Posterior vena cava (tissue), 2 donors: ENCODE data around the gene IKBKE. TPM values are rescaled to one million over a fixed set of nuclear protein-coding genes. Genes with fewer than 3 reads are reported as not detected.

Experiments used
- DNase-seq: peaks from one replicate; pipeline ENCODE4 v3.0.0-alpha.2; 2020; ENCODE audit warnings: low spot score
- intact Hi-C, 2 donors: fragments of 100-400 bp; cut with DNase I; formaldehyde crosslinking; loops; one replicate each; pipeline versions ENCODE4 v1.14.1 to v1.14.2; 2022 to 2023
- total RNA-seq, 2 donors: library from RNA; stranded (reverse); fragmentation: NEBNext Ultra II Directional; extraction: Animal tissue kit (Norgen Biotek cat#: 25700); gene quantifications; one replicate each; pipeline ENCODE4 v1.2.1, GENCODE V29; 2021
- donor health status: DM: yes; HTN: yes; CAD: no.
- donor health status: DM: yes; HTN: yes; CAD: no.

IKBKE gene
- total RNA-seq, 2 donors from 2014 or later, result 4.8 to 6.5 TPM

DNA sequence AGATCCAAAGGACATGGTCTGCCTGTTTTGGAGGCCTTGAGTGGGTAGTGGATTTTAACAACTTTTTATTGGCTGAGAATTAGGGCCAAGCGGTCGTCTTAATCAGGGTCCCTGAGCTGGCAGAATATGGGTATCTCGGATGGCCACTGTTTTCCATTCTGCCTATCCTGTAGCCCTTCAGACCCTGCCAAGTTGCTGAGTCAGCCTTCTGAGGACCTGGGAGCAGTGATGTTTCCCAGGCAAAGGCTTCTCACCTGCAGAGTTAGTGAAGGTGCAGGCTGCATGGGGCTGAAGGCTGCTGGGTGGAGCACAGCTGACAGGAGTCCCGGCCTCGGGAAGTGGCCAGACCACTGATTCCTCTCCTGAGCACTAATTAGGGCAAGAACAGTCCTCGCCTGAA, 48.5 kb downstream of the IKBKE start:
- DNase-seq, result peak; percentile 43
- intact Hi-C loops, result loop anchor here in 1 of 2 donors (5.0 kb wide), 1 partner anchor 1594 kb away; no protein-coding TSS in a partner anchor

GRCh38 chr1:206521127-206521526, 50.9 kb downstream of the IKBKE start:
- DNase-seq, result peak; percentile 34
- intact Hi-C loops, result no loop called here

DNA sequence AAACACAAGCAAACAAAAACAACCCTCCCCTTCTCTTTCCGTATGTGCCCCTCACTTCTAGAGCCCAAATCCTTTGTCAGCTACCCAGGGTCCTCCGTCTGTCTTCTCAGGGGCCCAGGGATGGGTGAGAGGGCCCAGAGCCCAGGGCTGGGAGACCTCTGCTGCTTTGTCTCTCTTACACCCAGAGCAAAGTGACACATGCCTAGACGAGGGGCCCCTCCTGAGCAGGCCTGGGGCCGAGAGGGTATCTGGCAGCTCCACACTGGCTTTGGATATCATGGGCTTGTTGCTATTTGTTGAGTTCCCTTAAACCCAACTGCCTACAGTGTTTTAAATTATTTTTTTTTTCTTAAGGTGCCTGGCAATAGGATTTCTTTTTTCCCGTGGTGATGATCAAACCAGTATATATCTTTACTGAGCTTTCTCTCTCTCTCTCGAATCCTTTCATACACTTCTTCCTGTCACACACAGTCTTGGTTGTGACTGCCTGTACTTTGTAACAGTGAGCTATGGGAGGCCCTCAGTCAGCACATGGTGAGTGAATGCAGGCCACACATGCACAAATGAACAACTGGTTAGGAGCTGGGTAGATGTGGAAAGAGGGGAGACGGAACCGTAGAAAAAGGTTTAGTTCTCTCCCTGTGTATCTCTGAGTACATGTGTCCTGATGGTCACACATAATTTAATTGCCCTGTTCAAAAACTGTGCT, 51.6 kb downstream of the IKBKE start:
- peak; percentile 45 for DNase-seq
- intact Hi-C loops, result no loop called here

GRCh38 chr1:206524739-206525364, 54.6 kb downstream of the IKBKE start:
- DNase-seq, result no peak
- intact Hi-C loops, result no loop called here

GRCh38 chr1:206526064-206526911, 56.0 kb downstream of the IKBKE start:
- no peak for DNase-seq
- intact Hi-C loops, result no loop called here

DNA sequence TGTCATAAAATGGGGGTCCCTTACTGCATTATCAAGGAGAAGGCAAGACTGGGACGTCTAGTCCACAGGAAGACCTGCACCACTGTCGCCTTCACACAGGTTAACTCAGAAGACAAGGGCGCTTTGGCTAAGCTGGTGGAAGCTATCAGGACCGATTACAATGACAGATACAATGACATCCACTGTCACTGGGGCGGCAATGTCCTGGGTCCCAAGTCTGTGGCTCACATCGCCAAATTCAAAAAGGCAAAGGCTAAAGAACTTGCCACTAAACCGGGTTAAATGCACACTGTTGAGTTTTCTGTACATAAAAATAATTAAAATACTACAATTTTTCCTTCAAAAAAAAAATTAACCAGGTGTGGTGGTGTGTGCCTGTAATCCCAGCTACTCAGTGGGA, 59.1 kb downstream of the IKBKE start:
- intact Hi-C loops, result no loop called here

GRCh38 chr1:206532368-206532767, 62.1 kb downstream of the IKBKE start:
- intact Hi-C loops, result no loop called here

More for the DNA sequence above, 59.1 kb downstream of the IKBKE start:
- no peak for DNase-seq

DNA sequence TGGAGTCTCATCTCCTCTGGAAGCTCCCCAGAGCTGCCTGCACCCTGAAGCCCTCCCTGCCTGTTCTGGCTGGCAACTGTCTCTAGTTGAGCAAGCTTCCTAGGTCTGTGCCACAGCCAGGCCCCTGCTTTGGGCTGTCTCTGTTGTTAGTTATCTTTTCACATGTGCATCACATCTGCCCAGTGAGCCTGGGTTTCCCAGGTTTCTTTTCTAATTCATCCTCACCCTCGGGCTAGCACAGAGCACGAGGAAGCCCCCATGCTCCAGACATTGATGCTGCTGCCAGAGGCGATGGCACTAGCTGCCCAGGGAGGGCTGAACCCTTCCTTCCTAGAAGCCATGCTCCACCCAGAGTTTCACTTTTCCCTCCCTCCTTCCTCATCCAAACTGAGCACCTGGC, 64.3 kb downstream of the IKBKE start:
- no peak for DNase-seq
- intact Hi-C loops, result no loop called here

More at GRCh38 chr1:206532368-206532767, 62.1 kb downstream of the IKBKE start:
- no peak for DNase-seq

DNA sequence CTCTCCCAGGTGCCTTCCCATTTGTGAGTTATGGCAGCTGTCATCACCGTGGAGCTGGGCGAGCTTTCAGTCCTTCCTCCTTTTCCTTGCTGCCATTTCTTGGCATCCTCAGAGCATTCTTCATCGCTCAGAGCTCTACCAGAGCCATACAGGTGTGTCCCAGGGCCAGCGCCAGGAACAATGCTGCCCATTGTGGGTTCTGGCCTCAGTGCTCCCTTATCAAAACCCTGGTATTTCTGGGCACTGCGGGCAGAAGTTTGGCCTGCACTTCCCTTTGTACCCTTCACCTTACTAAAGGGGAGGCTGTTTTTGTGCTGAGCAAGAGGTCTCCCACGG, 65.5 kb downstream of the IKBKE start:
- no peak for DNase-seq
- intact Hi-C loops, result no loop called here

- intact Hi-C loops, result no loop called here
- no peak for DNase-seq
Observed at GRCh38 chr1:206537141-206537540, 66.9 kb downstream of the IKBKE start.

GRCh38 chr1:206538086-206538770, 68.0 kb downstream of the IKBKE start:
- intact Hi-C loops, result no loop called here
- DNase-seq, result no peak

GRCh38 chr1:206538901-206539640, 68.8 kb downstream of the IKBKE start:
- intact Hi-C loops, result no loop called here
- no peak for DNase-seq

GRCh38 chr1:206540044-206540780, 69.9 kb downstream of the IKBKE start:
- no peak for DNase-seq
- intact Hi-C loops, result loop anchor here in 1 of 2 donors (10.0 kb wide), 1 partner anchor 45 kb away; no protein-coding TSS in a partner anchor

DNA sequence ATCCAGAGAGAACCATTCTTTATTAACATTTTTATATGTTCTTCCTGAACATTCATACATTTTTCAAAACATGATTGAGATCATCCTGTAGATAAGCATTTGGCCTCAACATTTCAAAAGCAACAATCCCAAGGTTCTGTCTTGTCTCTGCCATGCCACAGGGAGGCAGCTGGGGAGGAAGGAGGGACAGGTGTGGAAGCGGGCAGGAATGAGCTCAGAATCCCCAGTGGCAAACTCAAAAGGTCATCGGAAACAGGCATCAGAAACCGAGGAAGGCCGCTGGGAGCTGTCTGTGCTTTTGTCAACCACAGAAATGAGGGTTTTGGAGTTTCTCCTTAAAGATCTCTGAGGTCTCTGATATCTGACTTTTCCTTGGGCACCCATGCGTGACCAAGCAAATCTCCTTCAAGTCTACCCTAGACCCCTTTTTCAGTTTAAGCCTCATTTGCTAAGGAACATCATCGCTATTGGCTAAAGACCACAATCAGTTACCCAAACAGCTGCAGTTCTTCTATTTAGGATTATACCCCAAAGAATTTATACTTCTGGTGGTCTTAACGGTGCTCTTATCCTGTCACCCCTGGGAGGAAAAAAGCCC, 71.1 kb downstream of the IKBKE start:
- DNase-seq, result no peak
- intact Hi-C loops, result loop anchor here in 1 of 2 donors (10.0 kb wide), 1 partner anchor 47 kb away; no protein-coding TSS in a partner anchor

GRCh38 chr1:206544562-206545257, 74.4 kb downstream of the IKBKE start:
- intact Hi-C loops, result loop anchor here in 1 of 2 donors (2.0 to 10.0 kb wide), 2 partner anchors 40 to 50 kb away; no protein-coding TSS in a partner anchor
- DNase-seq, result peak; percentile 88

DNA sequence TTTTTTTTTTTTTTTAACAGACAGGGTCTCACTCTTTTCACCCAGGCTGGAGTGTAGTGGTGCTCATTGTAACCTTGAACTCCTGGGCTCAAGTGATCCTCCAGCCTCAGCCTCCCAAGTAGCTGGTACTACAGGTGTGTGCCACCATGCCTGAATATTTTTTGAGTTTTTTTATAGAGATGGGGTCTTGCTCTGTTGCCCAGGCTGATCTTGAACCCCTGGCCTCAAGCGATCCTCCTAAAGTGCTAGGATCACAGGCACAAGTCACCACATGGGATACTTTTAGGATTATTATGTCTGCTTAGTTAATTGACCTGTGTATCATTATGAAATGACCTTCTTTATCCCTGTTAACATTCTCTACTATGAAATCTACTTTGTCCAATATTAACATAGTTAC, 75.1 kb downstream of the IKBKE start:
- intact Hi-C loops, result loop anchor here in 1 of 2 donors (2.0 to 10.0 kb wide), 2 partner anchors 39 to 51 kb away; no protein-coding TSS in a partner anchor

More for the DNA sequence above, 75.1 kb downstream of the IKBKE start:
- no peak for DNase-seq
